ENCODE measurements around the gene UBL5. TPM values are rescaled to one million over a fixed set of nuclear protein-coding genes. Genes with fewer than 3 reads are reported as not detected.

The UBL5 gene
- total and polyA plus RNA-seq, 4 donors = 155 to 339 (median 205) TPM

DNA sequence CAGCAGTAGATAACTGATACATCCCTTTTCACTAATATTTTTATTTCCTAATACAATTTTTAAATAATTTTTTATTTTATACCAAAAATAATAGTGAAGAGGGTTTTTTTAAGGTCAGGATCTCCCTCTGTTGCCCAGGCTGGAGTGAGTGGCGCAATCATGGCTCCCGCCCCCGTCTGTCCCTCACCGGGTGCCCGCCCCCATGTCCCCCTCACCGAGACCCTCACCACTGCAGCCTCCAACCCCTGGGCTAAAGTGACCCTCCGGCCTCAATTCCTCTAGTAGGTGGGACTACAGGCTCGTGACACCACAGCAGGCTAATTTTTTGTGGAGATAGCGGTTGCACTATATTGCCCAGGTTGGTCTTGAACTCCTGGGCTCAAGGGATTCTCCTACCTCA, 41.4 kb upstream of the UBL5 start:
- no peaks in the 10 kb centered on the region for H3K36me3 ChIP-seq (ENCODE audit: control insufficient read depth in 4 of 4, insufficient read depth in 3 of 4, low read depth in 1 of 4, low read length in 3 of 4)
- no peaks in the 10 kb centered on the region for H3K9me3 ChIP-seq (ENCODE audit: control insufficient read depth in 4 of 4, low read length in 3 of 4)
- H3K27ac ChIP-seq (ENCODE audit: low read depth in 1 of 2, low read length in 2 of 2) = peak overlapping the region; percentile 97 to 99
- TF ChIP-seq, protein P1, sequence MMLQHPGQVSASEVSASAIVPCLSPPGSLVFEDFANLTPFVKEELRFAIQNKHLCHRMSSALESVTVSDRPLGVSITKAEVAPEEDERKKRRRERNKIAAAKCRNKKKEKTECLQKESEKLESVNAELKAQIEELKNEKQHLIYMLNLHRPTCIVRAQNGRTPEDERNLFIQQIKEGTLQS (IDR thresholded peaks at IDR 0.05) = no peak
- TF ChIP-seq, protein P2, sequence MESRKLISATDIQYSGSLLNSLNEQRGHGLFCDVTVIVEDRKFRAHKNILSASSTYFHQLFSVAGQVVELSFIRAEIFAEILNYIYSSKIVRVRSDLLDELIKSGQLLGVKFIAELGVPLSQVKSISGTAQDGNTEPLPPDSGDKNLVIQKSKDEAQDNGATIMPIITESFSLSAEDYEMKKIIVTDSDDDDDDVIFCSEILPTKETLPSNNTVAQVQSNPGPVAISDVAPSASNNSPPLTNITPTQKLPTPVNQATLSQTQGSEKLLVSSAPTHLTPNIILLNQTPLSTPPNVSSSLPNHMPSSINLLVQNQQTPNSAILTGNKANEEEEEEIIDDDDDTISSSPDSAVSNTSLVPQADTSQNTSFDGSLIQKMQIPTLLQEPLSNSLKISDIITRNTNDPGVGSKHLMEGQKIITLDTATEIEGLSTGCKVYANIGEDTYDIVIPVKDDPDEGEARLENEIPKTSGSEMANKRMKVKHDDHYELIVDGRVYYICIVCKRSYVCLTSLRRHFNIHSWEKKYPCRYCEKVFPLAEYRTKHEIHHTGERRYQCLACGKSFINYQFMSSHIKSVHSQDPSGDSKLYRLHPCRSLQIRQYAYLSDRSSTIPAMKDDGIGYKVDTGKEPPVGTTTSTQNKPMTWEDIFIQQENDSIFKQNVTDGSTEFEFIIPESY (IDR thresholded peaks at IDR 0.05) = no peak
- TF ChIP-seq RXRA (IDR thresholded peaks at IDR 0.05) (no peak), TAF1 (conservative IDR thresholded peaks at IDR 0.05) (no peak), NR2F2 (IDR thresholded peaks at IDR 0.05) (no peak), HNF4A (conservative IDR thresholded peaks at IDR 0.05) (no peak), RAD21 (IDR thresholded peaks at IDR 0.05) (no peak), SP1 (IDR thresholded peaks at IDR 0.05) (no peak), YY1 (IDR thresholded peaks at IDR 0.05) (no peak), FOXA2 (IDR thresholded peaks at IDR 0.05) (no peak), JUND (IDR thresholded peaks at IDR 0.05) (no peak)
- TF ChIP-seq, protein P3, sequence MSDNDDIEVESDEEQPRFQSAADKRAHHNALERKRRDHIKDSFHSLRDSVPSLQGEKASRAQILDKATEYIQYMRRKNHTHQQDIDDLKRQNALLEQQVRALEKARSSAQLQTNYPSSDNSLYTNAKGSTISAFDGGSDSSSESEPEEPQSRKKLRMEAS (IDR thresholded peaks at IDR 0.05) = no peak
- TF ChIP-seq, protein P4, sequence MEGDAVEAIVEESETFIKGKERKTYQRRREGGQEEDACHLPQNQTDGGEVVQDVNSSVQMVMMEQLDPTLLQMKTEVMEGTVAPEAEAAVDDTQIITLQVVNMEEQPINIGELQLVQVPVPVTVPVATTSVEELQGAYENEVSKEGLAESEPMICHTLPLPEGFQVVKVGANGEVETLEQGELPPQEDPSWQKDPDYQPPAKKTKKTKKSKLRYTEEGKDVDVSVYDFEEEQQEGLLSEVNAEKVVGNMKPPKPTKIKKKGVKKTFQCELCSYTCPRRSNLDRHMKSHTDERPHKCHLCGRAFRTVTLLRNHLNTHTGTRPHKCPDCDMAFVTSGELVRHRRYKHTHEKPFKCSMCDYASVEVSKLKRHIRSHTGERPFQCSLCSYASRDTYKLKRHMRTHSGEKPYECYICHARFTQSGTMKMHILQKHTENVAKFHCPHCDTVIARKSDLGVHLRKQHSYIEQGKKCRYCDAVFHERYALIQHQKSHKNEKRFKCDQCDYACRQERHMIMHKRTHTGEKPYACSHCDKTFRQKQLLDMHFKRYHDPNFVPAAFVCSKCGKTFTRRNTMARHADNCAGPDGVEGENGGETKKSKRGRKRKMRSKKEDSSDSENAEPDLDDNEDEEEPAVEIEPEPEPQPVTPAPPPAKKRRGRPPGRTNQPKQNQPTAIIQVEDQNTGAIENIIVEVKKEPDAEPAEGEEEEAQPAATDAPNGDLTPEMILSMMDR (IDR thresholded peaks at IDR 0.05; ENCODE audit: low read depth, low read length, missing input control) = no peak
- peak overlapping the region in 1 of 2 donors; percentile 7 for H3K9ac ChIP-seq (ENCODE audit: low read depth in 1 of 2, low read length in 2 of 2)
- no peaks in the 10 kb centered on the region for H3K27me3 ChIP-seq (ENCODE audit: control insufficient read depth in 4 of 4, insufficient read depth in 4 of 4, low read length in 3 of 4)
- 62% methylated on average over 9 of the region's 9 CpGs for WGBS
- peaks cover 4 to 14% (median 10%) of the 10 kb centered on the region in 4 donors for H3K4me1 ChIP-seq (ENCODE audit: control insufficient read depth in 4 of 4, insufficient read depth in 4 of 4, low read length in 3 of 4)
- peak overlapping the region in 2 of 3 donors; percentile 63 to 79 for H3K4me3 ChIP-seq (ENCODE audit: low read depth in 1 of 3, low read length in 3 of 3)
- DNase-seq (ENCODE audit: low spot score) = no peak

DNA sequence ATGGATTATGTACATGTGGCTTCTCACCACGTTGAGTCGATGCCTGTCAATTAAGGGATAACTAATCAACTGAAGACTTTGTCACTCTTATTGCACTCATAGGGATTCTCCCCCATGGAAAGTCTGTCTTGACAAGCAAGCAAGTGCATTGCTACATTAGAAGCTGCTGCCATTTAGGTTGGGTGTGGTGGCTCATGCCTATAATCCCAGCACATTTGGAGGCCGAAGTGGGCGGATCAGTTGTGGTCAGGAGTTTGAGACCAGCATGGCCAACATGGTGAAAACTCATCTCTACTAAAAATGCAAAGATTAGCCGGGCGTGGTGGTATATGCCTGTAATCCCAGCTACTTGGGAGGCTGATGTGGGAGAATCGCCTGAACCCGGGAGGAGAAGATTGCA, 40.9 kb upstream of the UBL5 start:
- Histone ChIP-seq H3K4me3 (ENCODE audit: low read depth in 1 of 3, low read length in 3 of 3) (no peak overlapping the region), H3K9ac (ENCODE audit: low read depth in 1 of 2, low read length in 2 of 2) (no peak overlapping the region)
- WGBS = 97% methylated on average over 8 of the region's 8 CpGs

More for the DNA sequence above, 40.9 kb upstream of the UBL5 start:
- no peaks in the 10 kb centered on the region for H3K9me3 ChIP-seq (ENCODE audit: control insufficient read depth in 4 of 4, low read length in 3 of 4)
- peak overlapping the region in 1 of 2 donors; percentile 61 for H3K27ac ChIP-seq (ENCODE audit: low read depth in 1 of 2, low read length in 2 of 2)
- no peaks in the 10 kb centered on the region for H3K27me3 ChIP-seq (ENCODE audit: control insufficient read depth in 4 of 4, insufficient read depth in 4 of 4, low read length in 3 of 4)
- H3K36me3 ChIP-seq (ENCODE audit: control insufficient read depth in 4 of 4, insufficient read depth in 3 of 4, low read depth in 1 of 4, low read length in 3 of 4) = no peaks in the 10 kb centered on the region
- no peak for DNase-seq (ENCODE audit: low spot score)
- H3K4me1 ChIP-seq (ENCODE audit: control insufficient read depth in 4 of 4, insufficient read depth in 4 of 4, low read length in 3 of 4) = peaks cover 4 to 14% (median 10%) of the 10 kb centered on the region in 4 donors
- TF ChIP-seq GABPA (IDR thresholded peaks at IDR 0.05 in 1 of 2, conservative IDR thresholded peaks at IDR 0.05 in 1 of 2) (no peak), HNF4A (conservative IDR thresholded peaks at IDR 0.05) (no peak), JUND (IDR thresholded peaks at IDR 0.05) (no peak), EGR1 (IDR thresholded peaks at IDR 0.05; ENCODE audit: low read depth in 2 of 2) (no peak), HNF4G (IDR thresholded peaks at IDR 0.05) (no peak), SP1 (IDR thresholded peaks at IDR 0.05) (no peak), RAD21 (IDR thresholded peaks at IDR 0.05) (no peak), TAF1 (conservative IDR thresholded peaks at IDR 0.05) (no peak), YY1 (IDR thresholded peaks at IDR 0.05) (no peak), FOXA1 (IDR thresholded peaks at IDR 0.05) (no peak), NR2F2 (IDR thresholded peaks at IDR 0.05) (no peak), FOXA2 (IDR thresholded peaks at IDR 0.05) (no peak), RXRA (IDR thresholded peaks at IDR 0.05) (no peak)
- TF ChIP-seq, protein P4 (IDR thresholded peaks at IDR 0.05; ENCODE audit: low read depth, low read length, missing input control) = no peak
- TF ChIP-seq, protein P1 (IDR thresholded peaks at IDR 0.05) = no peak
- TF ChIP-seq, protein P5, sequence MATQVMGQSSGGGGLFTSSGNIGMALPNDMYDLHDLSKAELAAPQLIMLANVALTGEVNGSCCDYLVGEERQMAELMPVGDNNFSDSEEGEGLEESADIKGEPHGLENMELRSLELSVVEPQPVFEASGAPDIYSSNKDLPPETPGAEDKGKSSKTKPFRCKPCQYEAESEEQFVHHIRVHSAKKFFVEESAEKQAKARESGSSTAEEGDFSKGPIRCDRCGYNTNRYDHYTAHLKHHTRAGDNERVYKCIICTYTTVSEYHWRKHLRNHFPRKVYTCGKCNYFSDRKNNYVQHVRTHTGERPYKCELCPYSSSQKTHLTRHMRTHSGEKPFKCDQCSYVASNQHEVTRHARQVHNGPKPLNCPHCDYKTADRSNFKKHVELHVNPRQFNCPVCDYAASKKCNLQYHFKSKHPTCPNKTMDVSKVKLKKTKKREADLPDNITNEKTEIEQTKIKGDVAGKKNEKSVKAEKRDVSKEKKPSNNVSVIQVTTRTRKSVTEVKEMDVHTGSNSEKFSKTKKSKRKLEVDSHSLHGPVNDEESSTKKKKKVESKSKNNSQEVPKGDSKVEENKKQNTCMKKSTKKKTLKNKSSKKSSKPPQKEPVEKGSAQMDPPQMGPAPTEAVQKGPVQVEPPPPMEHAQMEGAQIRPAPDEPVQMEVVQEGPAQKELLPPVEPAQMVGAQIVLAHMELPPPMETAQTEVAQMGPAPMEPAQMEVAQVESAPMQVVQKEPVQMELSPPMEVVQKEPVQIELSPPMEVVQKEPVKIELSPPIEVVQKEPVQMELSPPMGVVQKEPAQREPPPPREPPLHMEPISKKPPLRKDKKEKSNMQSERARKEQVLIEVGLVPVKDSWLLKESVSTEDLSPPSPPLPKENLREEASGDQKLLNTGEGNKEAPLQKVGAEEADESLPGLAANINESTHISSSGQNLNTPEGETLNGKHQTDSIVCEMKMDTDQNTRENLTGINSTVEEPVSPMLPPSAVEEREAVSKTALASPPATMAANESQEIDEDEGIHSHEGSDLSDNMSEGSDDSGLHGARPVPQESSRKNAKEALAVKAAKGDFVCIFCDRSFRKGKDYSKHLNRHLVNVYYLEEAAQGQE (IDR thresholded peaks at IDR 0.05) = no peak
- TF ChIP-seq, protein P2 (IDR thresholded peaks at IDR 0.05) = no peak

Data from liver (tissue), 9 donors.